HepG2 (cell line): Measurements from ENCODE around the gene SCAI. TPM values are rescaled to one million over a fixed set of nuclear protein-coding genes. Genes with fewer than 3 reads are reported as not detected.

ENCODE experiments used
- BRCA1 ChIP-seq: sonication (generic); formaldehyde crosslinking; IDR thresholded peaks from 2 replicates; pipeline ENCODE4 v1.4.0; 2020; ENCODE audit warnings: missing genetic modification reagents
- CBX1 ChIP-seq: IDR thresholded peaks from one replicate; pipeline ENCODE4 v1.6.1; 2016; ENCODE audit warnings: antibody characterized with exemption, low read depth
- CBX2 ChIP-seq, 2 experiments: fragments of 200-600 bp in 1 of 2; sonication (generic); formaldehyde crosslinking in 1 of 2; IDR thresholded peaks; 2 replicates each; pipeline versions ENCODE4 v1.7.0 to v1.8.1; 2018 to 2022; ENCODE audit warnings: low read depth in 2 of 2, low read length in 1 of 2, mild to moderate bottlenecking in 1 of 2, missing genetic modification reagents in 1 of 2
- CHD4 ChIP-seq: fragments of 200-600 bp; sonication (generic); IDR thresholded peaks from 2 replicates; pipeline ENCODE4 v1.7.0; 2017; ENCODE audit warnings: mild to moderate bottlenecking, low read length, borderline replicate concordance
- FOXC1 ChIP-seq: sonication (generic); formaldehyde crosslinking; IDR thresholded peaks from 2 replicates; pipeline ENCODE4 v1.8.0; 2022; ENCODE audit warnings: mild to moderate bottlenecking, missing genetic modification reagents, borderline replicate concordance
- HOXA5 ChIP-seq: sonication (generic); formaldehyde crosslinking; IDR thresholded peaks from 2 replicates; pipeline ENCODE4 v1.4.0; 2020; ENCODE audit warnings: missing genetic modification reagents
- NBN ChIP-seq: fragments of 450-650 bp; conservative IDR thresholded peaks from 2 replicates; pipeline ENCODE4 v1.6.1; 2017
- NFE2 ChIP-seq: sonication (generic); formaldehyde crosslinking; IDR thresholded peaks from 2 replicates; pipeline ENCODE4 v1.4.0; 2020; ENCODE audit warnings: missing genetic modification reagents
- REXO4 ChIP-seq: sonication (generic); formaldehyde crosslinking; IDR thresholded peaks from 2 replicates; pipeline ENCODE4 v1.8.0; 2022; ENCODE audit warnings: missing genetic modification reagents, mild to moderate bottlenecking, borderline replicate concordance
- SCMH1 ChIP-seq: sonication (generic); formaldehyde crosslinking; IDR thresholded peaks from 2 replicates; pipeline ENCODE4 v1.9.0; 2021; ENCODE audit warnings: missing genetic modification reagents, mild to moderate bottlenecking, borderline replicate concordance
- SIN3A ChIP-seq: IDR thresholded peaks from 2 replicates; pipeline ENCODE4 v1.6.1; 2011; ENCODE audit warnings: low read depth, mild to moderate bottlenecking, control low read depth, low read length, borderline replicate concordance
- STAT5B ChIP-seq: sonication (generic); formaldehyde crosslinking; IDR thresholded peaks from 2 replicates; pipeline ENCODE4 v1.4.0; 2020; ENCODE audit warnings: missing genetic modification reagents
- U2AF1 ChIP-seq: fragments of 200-400 bp; formaldehyde crosslinking; optimal IDR thresholded peaks from 2 replicates; pipeline ENCODE3; 2017; ENCODE audit warnings: mild to moderate bottlenecking, low read depth, low read length
- ZNF33A ChIP-seq: sonication (generic); formaldehyde crosslinking; IDR thresholded peaks from 2 replicates; pipeline ENCODE4 v1.5.1; 2020; ENCODE audit warnings: missing genetic modification reagents, mild to moderate bottlenecking, moderate library complexity, borderline replicate concordance
- ZNF629 ChIP-seq: sonication (generic); formaldehyde crosslinking; conservative IDR thresholded peaks from 2 replicates; pipeline ENCODE4 v1.5.0; 2020; ENCODE audit warnings: missing genetic modification reagents
- ZNF7 ChIP-seq: IDR thresholded peaks from 2 replicates; pipeline ENCODE4 v1.6.1; 2016; ENCODE audit warnings: missing biosample characterization, missing genetic modification reagents
- ZNF839 ChIP-seq: sonication (generic); formaldehyde crosslinking; IDR thresholded peaks from 2 replicates; pipeline ENCODE4 v1.4.0; 2020; ENCODE audit warnings: missing genetic modification reagents, mild to moderate bottlenecking, borderline replicate concordance
- polyA plus RNA-seq, 8 experiments: library from polyadenylated mRNA; depleted of rRNA in 3 of 8; stranded (reverse) in 7 of 8; unstranded in 1 of 8; fragments of >200 nt; fragmentation: Illumina TruSeq in 4 of 8; extraction: Trizol in 4 of 8; gene quantifications; 2 replicates each; pipeline versions ENCODE4 v1.2.1 to v1.2.3, GENCODE V29; 2011 to 2016; ENCODE audit warnings: low read depth in 4 of 8, missing spikeins in 1 of 8, mixed read lengths in 1 of 8; ENCODE audit not compliant: insufficient read depth in 1 of 8
- total RNA-seq, 5 experiments: library from RNA; depleted of rRNA; stranded (reverse); fragments of >200 nt; fragmentation: Illumina TruSeq; extraction: Trizol; gene quantifications; 2 replicates each; pipeline ENCODE4 v1.2.3, GENCODE V29; 2016; ENCODE audit warnings: low read depth in 1 of 5
- TF ChIP-seq, protein P1 (sequence below): fragments of 450-650 bp; IDR thresholded peaks from 2 replicates; pipeline ENCODE4 v1.6.1; 2017; ENCODE audit warnings: mild to moderate bottlenecking
- TF ChIP-seq, protein P2 (sequence below): sonication (generic); formaldehyde crosslinking; IDR thresholded peaks from 2 replicates; pipeline ENCODE4 v1.4.0; 2020; ENCODE audit warnings: mild to moderate bottlenecking, missing genetic modification reagents
- TF ChIP-seq, protein P3 (sequence below): sonication (generic); formaldehyde crosslinking; IDR thresholded peaks from 2 replicates; pipeline ENCODE4 v1.4.0; 2020; ENCODE audit warnings: mild to moderate bottlenecking, missing genetic modification reagents
- TF ChIP-seq, protein P4 (sequence below): sonication (generic); formaldehyde crosslinking; IDR thresholded peaks from 2 replicates; pipeline ENCODE4 v1.8.1; 2022; ENCODE audit warnings: low read depth, mild to moderate bottlenecking, missing genetic modification reagents
- TF ChIP-seq, protein P5 (sequence below): sonication (generic); formaldehyde crosslinking; IDR thresholded peaks from 2 replicates; pipeline ENCODE4 v1.4.0; 2020; ENCODE audit warnings: missing genetic modification reagents, mild to moderate bottlenecking, borderline replicate concordance

The SCAI gene
- total and polyA plus RNA-seq, 2 of the 13 experiments (the other 11 are each of a cell fraction or from before 2014, with no cell fraction given) = 4.4 to 8.4 TPM

DNA sequence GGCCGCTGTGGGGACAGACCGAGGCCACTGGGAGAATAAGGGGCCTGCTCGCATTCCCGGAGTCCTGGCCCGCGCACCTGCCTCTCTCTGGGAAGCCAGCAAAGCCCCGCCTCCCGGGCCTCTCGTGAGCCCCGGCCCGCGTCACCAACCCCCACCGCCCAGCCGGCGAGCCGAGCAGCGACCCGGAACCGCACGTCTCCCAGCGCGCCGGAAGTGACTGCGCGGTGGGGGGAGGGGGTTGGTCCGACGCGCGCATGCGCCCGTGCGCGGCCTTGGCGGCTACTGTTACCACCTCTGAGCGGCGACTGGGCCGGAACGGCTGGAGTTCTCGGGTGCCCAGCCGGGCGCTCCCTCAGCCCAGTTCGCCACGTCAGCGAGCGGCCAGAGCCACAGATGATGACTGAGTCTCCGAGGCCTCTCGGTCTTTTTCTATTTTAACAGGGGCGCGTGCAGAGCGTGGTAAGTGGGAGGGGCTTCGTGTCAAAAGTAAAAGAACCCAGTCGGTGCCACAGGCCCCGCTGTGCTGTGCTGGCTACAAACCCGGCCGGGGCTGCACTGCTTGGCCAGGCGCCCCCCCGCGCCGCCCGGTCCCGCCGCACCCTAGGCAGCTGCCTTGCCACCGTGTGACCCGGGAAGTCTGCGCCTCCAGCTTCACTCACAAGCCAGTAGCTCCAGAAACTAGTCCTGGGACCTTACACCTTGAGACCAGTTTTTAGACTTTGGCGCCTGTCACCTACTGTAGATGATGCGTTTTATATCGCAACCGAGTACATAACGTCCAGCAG lies 202.2 kb downstream of the SCAI start, which contains the start of gene GOLGA1 (continued):
- TF ChIP-seq, protein P1, sequence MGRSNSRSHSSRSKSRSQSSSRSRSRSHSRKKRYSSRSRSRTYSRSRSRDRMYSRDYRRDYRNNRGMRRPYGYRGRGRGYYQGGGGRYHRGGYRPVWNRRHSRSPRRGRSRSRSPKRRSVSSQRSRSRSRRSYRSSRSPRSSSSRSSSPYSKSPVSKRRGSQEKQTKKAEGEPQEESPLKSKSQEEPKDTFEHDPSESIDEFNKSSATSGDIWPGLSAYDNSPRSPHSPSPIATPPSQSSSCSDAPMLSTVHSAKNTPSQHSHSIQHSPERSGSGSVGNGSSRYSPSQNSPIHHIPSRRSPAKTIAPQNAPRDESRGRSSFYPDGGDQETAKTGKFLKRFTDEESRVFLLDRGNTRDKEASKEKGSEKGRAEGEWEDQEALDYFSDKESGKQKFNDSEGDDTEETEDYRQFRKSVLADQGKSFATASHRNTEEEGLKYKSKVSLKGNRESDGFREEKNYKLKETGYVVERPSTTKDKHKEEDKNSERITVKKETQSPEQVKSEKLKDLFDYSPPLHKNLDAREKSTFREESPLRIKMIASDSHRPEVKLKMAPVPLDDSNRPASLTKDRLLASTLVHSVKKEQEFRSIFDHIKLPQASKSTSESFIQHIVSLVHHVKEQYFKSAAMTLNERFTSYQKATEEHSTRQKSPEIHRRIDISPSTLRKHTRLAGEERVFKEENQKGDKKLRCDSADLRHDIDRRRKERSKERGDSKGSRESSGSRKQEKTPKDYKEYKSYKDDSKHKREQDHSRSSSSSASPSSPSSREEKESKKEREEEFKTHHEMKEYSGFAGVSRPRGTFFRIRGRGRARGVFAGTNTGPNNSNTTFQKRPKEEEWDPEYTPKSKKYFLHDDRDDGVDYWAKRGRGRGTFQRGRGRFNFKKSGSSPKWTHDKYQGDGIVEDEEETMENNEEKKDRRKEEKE = no peak
- TF ChIP-seq CBX2 (IDR thresholded peaks at IDR 0.05; ENCODE audit: low read depth, low read length) (no peak), CBX2 (CRISPR knock-in tag; IDR thresholded peaks at IDR 0.05; ENCODE audit: low read depth) (0 out of 2 replicates have a peak, but pooled peaks have one; percentile 23), FOXC1 (peak; percentile 75; the same call in 1 of the 2 replicates), ZNF7 (no peak), NFE2 (CRISPR knock-in tag) (no peak), ZNF839 (CRISPR knock-in tag) (peak; percentile 30; the same call in 1 of the 2 replicates), BRCA1 (CRISPR knock-in tag) (peak; percentile 78; the same call in 1 of the 2 replicates), NBN (no peak), SCMH1 (no peak), STAT5B (CRISPR knock-in tag) (no peak), HOXA5 (CRISPR knock-in tag) (peak; percentile 94), U2AF1 (peak; percentile 78), ZNF629 (peak; percentile 4), CBX1 (peak; percentile 65), REXO4 (CRISPR knock-in tag) (no peak), SIN3A (peak; percentile 56), ZNF33A (CRISPR knock-in tag) (no peak), CHD4 (no peak)
- TF ChIP-seq, protein P2, sequence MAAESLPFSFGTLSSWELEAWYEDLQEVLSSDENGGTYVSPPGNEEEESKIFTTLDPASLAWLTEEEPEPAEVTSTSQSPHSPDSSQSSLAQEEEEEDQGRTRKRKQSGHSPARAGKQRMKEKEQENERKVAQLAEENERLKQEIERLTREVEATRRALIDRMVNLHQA = no peak
- TF ChIP-seq, protein P3, sequence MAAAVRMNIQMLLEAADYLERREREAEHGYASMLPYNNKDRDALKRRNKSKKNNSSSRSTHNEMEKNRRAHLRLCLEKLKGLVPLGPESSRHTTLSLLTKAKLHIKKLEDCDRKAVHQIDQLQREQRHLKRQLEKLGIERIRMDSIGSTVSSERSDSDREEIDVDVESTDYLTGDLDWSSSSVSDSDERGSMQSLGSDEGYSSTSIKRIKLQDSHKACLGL = peak; percentile 76; the same call in 1 of the 2 replicates
- TF ChIP-seq, protein P4, sequence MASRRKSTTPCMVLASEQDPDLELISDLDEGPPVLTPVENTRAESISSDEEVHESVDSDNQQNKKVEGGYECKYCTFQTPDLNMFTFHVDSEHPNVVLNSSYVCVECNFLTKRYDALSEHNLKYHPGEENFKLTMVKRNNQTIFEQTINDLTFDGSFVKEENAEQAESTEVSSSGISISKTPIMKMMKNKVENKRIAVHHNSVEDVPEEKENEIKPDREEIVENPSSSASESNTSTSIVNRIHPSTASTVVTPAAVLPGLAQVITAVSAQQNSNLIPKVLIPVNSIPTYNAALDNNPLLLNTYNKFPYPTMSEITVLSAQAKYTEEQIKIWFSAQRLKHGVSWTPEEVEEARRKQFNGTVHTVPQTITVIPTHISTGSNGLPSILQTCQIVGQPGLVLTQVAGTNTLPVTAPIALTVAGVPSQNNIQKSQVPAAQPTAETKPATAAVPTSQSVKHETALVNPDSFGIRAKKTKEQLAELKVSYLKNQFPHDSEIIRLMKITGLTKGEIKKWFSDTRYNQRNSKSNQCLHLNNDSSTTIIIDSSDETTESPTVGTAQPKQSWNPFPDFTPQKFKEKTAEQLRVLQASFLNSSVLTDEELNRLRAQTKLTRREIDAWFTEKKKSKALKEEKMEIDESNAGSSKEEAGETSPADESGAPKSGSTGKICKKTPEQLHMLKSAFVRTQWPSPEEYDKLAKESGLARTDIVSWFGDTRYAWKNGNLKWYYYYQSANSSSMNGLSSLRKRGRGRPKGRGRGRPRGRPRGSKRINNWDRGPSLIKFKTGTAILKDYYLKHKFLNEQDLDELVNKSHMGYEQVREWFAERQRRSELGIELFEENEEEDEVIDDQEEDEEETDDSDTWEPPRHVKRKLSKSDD (CRISPR knock-in tag) = peak; percentile 91; the same call in 1 of the 2 replicates
- TF ChIP-seq, protein P5, sequence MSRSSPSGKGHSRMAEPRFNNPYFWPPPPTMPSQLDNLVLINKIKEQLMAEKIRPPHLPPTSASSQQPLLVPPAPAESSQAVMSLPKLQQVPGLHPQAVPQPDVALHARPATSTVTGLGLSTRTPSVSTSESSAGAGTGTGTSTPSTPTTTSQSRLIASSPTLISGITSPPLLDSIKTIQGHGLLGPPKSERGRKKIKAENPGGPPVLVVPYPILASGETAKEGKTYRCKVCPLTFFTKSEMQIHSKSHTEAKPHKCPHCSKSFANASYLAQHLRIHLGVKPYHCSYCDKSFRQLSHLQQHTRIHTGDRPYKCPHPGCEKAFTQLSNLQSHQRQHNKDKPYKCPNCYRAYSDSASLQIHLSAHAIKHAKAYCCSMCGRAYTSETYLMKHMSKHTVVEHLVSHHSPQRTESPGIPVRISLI (CRISPR knock-in tag) = no peak
